ENCODE results near the gene ABCC4.

DNA sequence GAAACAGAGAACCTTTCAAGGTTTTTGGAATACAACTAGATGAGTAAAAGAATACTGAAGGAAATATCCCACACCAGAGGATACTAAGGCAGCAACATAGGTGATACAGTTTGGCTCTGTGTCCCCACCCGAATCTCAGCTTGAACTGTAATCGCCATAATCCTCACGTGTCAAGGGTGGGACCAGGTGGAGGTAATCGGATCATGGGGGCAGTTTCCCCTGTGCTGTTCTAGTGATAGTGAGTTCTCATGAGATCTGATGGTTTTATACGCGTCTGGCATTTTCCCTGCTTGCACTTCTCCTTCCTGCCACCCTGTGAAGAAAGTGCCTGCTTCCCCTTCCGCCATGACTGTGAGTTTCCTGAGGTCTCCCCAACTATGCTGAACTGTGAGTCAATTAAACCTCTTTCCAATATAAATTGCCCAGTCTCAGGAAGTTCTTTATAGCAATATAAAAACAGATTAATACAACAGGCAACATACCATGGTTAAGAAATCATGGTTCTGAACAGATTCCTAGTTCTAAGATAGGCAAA, 97.0 kb downstream of the ABCC4 start:
- TF ChIP-seq, protein P1, sequence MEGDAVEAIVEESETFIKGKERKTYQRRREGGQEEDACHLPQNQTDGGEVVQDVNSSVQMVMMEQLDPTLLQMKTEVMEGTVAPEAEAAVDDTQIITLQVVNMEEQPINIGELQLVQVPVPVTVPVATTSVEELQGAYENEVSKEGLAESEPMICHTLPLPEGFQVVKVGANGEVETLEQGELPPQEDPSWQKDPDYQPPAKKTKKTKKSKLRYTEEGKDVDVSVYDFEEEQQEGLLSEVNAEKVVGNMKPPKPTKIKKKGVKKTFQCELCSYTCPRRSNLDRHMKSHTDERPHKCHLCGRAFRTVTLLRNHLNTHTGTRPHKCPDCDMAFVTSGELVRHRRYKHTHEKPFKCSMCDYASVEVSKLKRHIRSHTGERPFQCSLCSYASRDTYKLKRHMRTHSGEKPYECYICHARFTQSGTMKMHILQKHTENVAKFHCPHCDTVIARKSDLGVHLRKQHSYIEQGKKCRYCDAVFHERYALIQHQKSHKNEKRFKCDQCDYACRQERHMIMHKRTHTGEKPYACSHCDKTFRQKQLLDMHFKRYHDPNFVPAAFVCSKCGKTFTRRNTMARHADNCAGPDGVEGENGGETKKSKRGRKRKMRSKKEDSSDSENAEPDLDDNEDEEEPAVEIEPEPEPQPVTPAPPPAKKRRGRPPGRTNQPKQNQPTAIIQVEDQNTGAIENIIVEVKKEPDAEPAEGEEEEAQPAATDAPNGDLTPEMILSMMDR (IDR thresholded peaks at IDR 0.05): no peak
- no peak for TF ChIP-seq POLR2AphosphoS5 (IDR thresholded peaks at IDR 0.05)

Data from transverse colon (tissue), 4 donors.